Transverse colon (tissue), 3 donors: Measurements from ENCODE around the gene ZNF513.

ENCODE experiments used
- POLR2A ChIP-seq: fragments of 450-650 bp; IDR thresholded peaks from one replicate; pipeline ENCODE4 v1.6.1; 2016; ENCODE audit warnings: antibody characterized with exemption, mild to moderate bottlenecking, moderate library complexity
- TF ChIP-seq, protein P1 (sequence below), 5 experiments: fragments of 200-600 bp in 3 of 5; fragments of 450-650 bp in 2 of 5; sonication (generic) in 3 of 5; IDR thresholded peaks; 1 replicate in 2 of 5; 2 replicates in 3 of 5; pipeline ENCODE4 v1.5.1; 2016 to 2017; ENCODE audit warnings: antibody characterized with exemption in 5 of 5, inconsistent platforms in 3 of 5, mild to moderate bottlenecking in 2 of 5, moderate library complexity in 1 of 5

DNA sequence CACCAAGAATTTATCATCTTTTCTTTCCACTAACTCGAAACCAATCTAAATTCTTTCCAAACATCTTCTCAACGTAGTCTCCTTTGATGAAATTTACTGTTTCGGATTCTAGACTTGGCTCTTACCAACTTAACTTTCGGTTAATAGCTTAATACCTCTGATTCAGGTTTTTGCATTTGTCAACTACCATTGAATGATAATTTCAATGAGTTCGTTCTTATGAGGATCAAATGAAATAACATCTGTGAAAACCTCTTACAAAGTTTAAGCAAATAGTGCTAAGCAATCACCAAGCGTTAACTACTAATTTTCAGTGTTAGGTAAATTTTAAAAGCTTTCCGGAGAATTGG is 47.3 kb upstream of the ZNF513 start:
- TF ChIP-seq, protein P1, sequence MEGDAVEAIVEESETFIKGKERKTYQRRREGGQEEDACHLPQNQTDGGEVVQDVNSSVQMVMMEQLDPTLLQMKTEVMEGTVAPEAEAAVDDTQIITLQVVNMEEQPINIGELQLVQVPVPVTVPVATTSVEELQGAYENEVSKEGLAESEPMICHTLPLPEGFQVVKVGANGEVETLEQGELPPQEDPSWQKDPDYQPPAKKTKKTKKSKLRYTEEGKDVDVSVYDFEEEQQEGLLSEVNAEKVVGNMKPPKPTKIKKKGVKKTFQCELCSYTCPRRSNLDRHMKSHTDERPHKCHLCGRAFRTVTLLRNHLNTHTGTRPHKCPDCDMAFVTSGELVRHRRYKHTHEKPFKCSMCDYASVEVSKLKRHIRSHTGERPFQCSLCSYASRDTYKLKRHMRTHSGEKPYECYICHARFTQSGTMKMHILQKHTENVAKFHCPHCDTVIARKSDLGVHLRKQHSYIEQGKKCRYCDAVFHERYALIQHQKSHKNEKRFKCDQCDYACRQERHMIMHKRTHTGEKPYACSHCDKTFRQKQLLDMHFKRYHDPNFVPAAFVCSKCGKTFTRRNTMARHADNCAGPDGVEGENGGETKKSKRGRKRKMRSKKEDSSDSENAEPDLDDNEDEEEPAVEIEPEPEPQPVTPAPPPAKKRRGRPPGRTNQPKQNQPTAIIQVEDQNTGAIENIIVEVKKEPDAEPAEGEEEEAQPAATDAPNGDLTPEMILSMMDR (IDR thresholded peaks at IDR 0.05): no peak
- no peak for TF ChIP-seq POLR2A
